ENCODE measurements around the gene GRAMD1C.
"Not testable (repeated sequence)": the region's sequence is repeated elsewhere in the genome, so short reads cannot be mapped to it uniquely, and the experiment has no call there.

DNA sequence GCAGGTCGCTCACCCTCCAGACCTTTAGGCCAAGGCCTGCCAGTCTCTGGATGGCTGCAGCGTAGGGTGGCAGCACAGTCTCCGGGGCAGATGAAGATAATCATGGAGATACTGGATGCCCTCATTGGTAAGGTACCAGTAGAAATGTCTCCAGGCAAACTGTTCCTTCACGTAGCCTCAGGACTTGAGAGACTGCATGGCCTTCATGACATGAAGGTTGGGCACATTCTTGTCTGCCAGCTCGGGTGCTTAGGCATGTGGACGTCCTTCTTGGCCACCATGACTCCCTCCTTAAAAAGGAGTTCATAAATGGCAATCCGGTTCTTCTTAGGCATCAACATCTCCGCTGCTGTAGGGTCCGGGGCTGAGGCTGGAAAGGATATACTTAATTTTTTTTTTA lies 11.8 kb downstream of the GRAMD1C start:
- not testable (repeated sequence) for TF ChIP-seq CTCF (IDR thresholded peaks at IDR 0.05; ENCODE audit: insufficient read depth, low read depth, low read length); EZH2 (IDR thresholded peaks at IDR 0.05; ENCODE audit: insufficient read depth, low read length)
